ENCODE results near the gene C1orf167. TPM values are rescaled to one million over a fixed set of nuclear protein-coding genes. Genes with fewer than 3 reads are reported as not detected.

Gene C1orf167
- total RNA-seq, 4 donors from 2014 or later, result 0.72 to 2.0 TPM; not detected in 2

DNA sequence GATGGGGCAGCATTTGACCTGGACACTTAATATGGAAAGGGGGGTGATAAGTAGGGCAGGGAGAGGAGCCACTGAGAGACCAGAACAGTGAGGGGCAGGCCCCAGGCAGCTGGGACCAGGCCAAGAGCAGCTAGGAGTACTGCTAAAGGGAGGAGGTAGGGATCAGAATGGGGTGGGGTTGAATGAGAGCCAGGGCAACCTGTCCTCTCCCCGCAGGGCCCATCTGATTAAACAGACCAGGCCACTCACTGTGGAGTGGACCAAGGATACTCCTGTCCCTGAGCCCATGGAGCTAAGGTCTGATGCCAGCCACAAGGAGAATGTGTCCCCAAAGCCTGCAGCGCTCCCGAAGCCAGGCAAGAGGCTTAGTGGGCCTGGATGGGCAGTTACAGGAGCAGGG is 2.1 kb downstream of the C1orf167 start:
- no peak for DNase-seq (ENCODE audit: low spot score)
- no peak for ATAC-seq (ENCODE audit: low FRiP score)
- TF ChIP-seq, protein P1, sequence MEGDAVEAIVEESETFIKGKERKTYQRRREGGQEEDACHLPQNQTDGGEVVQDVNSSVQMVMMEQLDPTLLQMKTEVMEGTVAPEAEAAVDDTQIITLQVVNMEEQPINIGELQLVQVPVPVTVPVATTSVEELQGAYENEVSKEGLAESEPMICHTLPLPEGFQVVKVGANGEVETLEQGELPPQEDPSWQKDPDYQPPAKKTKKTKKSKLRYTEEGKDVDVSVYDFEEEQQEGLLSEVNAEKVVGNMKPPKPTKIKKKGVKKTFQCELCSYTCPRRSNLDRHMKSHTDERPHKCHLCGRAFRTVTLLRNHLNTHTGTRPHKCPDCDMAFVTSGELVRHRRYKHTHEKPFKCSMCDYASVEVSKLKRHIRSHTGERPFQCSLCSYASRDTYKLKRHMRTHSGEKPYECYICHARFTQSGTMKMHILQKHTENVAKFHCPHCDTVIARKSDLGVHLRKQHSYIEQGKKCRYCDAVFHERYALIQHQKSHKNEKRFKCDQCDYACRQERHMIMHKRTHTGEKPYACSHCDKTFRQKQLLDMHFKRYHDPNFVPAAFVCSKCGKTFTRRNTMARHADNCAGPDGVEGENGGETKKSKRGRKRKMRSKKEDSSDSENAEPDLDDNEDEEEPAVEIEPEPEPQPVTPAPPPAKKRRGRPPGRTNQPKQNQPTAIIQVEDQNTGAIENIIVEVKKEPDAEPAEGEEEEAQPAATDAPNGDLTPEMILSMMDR (IDR thresholded peaks at IDR 0.05), result no peak

DNA sequence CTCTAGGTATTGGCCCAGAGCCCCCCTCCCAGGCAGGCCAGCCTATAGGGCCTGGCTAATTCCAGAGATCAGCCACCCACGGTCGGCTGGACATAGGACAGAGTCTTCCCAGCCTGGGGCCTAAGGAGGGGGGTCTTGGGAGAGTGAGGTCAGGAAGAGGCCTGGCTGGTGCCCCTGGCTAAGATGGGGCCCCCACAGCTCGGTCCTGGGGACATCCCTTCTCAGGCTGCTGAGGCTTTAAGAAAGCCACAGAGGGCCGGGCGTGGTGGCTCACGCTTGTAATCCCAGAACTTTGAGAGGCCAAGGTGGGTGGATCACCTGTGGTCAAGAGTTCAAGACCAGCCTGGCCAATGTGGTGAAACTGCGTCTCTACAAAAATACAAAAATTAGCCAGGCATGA is 2.5 kb downstream of the C1orf167 start:
- DNase-seq (ENCODE audit: low spot score), result no peak
- no peak for ATAC-seq (ENCODE audit: low FRiP score)
- TF ChIP-seq, protein P1 (IDR thresholded peaks at IDR 0.05), result no peak

DNA sequence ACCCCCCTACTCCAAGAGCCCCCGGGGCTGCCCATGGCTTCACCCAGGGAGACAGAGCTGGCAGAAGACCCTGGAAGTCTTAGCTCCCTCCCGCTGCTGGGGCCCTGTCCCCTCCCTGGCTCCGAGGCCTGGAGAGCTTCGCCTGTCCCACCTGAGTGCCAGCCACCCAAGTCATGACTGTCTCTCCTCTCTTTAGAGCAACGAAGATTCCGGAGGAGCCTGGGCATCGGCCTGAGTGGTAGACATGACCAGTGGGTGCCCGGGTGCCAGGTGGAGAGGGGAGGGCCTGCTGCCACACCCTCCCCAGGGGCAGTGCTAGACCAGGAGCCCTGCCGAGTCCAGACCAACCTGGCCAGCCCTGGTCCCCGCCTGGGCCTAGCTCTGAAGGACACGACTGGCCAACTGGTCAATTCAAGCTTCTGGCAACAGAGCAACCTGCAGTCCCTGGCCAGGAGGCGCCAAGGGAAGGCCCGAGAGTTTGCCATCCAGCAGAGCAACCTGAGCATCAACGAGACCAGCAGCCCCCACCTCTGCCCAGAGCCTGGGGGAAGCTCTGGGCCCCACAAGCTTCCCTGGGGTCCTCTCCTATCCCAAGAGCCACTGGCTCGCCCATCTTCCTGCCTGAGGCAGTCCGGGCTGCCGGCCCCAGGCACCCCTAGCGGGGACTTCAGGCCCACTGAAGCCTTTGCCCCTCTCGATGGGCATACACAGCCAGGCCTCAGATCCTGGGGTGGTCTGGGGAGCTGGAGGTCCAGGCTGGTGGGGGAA is 3.9 kb downstream of the C1orf167 start:
- TF ChIP-seq, protein P1 (IDR thresholded peaks at IDR 0.05), result no peak
- DNase-seq (ENCODE audit: low spot score) (no peak), ATAC-seq (ENCODE audit: low FRiP score) (no peak)

DNA sequence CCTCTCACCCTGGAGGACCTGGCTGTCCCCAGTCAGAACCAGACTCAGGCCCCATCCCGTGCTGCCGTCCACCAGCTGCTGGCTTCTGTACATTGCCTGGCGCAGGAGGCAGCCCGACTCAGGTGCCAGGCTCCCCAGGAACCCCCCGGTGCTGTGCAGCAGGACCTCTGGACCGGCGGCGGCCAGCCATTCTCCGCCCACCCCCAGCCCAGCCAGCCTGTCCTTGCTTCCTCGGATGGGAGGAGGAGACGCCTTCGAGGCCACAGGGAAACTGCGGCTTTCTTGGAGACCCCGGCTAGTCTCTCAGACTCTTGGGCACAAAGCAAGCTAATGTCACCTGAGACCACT is 4.4 kb downstream of the C1orf167 start:
- DNase-seq (ENCODE audit: low spot score) (no peak), ATAC-seq (ENCODE audit: low FRiP score) (no peak)
- TF ChIP-seq, protein P1 (IDR thresholded peaks at IDR 0.05), result no peak

DNA sequence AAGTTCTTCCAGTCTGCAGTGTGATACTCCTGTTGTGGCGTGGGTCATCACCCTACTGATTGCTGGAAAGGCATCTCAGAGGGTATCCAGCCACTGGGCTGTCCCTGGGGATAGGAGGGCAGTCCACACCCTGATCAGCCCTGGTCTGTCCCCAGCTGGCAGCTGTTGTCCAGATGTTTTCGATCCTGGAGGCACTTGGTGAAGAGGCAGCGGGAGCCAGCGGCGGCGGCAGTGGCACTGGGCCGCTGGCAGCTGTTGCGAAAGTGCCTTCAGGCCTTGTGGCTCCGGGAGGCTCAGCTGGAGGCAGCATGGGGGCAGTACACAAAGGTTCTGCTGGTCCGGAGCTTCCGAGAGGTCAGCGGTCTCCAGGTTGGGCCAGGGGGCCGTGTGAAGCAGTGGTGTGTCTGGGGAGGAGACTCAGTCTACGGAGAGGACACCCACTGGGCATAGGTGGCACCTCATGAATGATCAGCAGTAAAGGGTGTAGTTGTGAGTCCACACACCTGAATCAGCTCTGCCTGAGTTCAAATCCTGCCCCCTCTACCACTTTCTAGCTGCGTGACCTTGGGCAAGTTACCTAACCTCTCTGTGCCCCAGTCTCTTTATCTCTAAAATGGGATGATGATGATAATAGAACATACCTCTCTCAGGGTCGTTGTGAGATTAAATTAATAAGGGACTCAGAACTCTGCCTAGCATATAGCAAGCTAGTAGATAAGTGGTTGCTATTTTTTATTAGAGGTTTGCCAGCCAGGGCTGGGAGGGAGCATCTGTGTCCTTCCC is 6.1 kb downstream of the C1orf167 start:
- TF ChIP-seq, protein P1 (IDR thresholded peaks at IDR 0.05), result no peak
- DNase-seq (ENCODE audit: low spot score), result no peak
- no peak for ATAC-seq (ENCODE audit: low FRiP score)

DNA sequence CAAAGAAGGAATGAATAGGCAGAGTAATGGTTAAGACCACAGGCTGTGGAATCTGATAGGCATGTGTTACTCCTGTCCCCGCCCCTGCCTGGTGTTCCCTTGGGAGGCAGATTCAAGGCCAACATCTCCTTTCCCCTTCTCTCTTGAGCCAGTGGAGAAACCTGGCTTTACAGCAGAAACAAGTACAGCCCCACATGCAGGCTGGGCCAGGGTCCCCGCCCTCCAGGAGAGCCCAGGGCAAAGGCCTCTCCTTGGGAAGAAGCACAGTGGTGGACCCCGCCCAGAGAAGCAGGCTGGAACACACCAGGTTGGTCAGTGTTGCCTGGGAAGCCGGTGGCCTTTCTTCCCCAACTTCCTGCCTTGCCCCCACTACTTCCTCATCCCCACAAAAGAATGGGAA is 6.8 kb downstream of the C1orf167 start:
- DNase-seq (ENCODE audit: low spot score) (no peak), ATAC-seq (ENCODE audit: low FRiP score) (no peak)
- TF ChIP-seq, protein P1 (IDR thresholded peaks at IDR 0.05), result no peak

Data from omental fat pad (tissue), 4 donors.